Tibial nerve (tissue), 3 donors: ENCODE data around the gene KCNQ4.

Experiments used
- CTCF ChIP-seq, 5 experiments: fragments of 200-600 bp in 3 of 5; fragments of 450-650 bp in 2 of 5; sonication (generic) in 3 of 5; IDR thresholded peaks; one replicate each; pipeline ENCODE4 v1.5.1; 2016 to 2019; ENCODE audit warnings: antibody characterized with exemption in 5 of 5, mild to moderate bottlenecking in 3 of 5, moderate library complexity in 2 of 5
- POLR2A ChIP-seq, 2 donors: fragments of 450-650 bp; IDR thresholded peaks; one replicate each; pipeline ENCODE4 v1.6.1; 2017; ENCODE audit warnings: antibody characterized with exemption in 2 of 2, mild to moderate bottlenecking in 2 of 2, moderate library complexity in 2 of 2

- no peak for TF ChIP-seq POLR2A (IDR thresholded peaks at IDR 0.05)
- no peak for TF ChIP-seq CTCF (IDR thresholded peaks at IDR 0.05)
These were observed 62.3 kb downstream of the KCNQ4 start for GRCh38 chr1:40845895-40846294.
